Erythroblast (primary cell): Measurements from ENCODE around the gene CCDC192.

Experiments
- GATA1 ChIP-seq: IDR thresholded peaks from 2 replicates; pipeline ENCODE4 v1.6.1; 2011; ENCODE audit warnings: low read depth, mild to moderate bottlenecking, control low read depth, low read length, moderate library complexity
- POLR2A ChIP-seq: IDR thresholded peaks from 2 replicates; pipeline ENCODE4 v1.6.1; 2011; ENCODE audit warnings: mild to moderate bottlenecking, low read length

GRCh38 chr5:127772531-127772930, 69.3 kb downstream of the CCDC192 start:
- TF ChIP-seq POLR2A: no peak
- TF ChIP-seq GATA1: no peak
